Skeletal muscle satellite cell (primary cell): ENCODE results near the gene PRRT3.
"Not testable (repeated sequence)": the region's sequence is repeated elsewhere in the genome, so short reads cannot be mapped to it uniquely, and the experiment has no call there.

Experiments used
- H3K27me3 ChIP-seq: 2 replicates; pipeline ENCODE4 v1.7.0; 2013; ENCODE audit warnings: low read length; ENCODE audit not compliant: control insufficient read depth, insufficient read depth
- H3K36me3 ChIP-seq: 2 replicates; pipeline ENCODE4 v1.7.0; 2013; ENCODE audit warnings: mild to moderate bottlenecking, control low read depth, low read length; ENCODE audit not compliant: insufficient read depth
- H3K4me1 ChIP-seq: 2 replicates; pipeline ENCODE4 v1.7.0; 2013; ENCODE audit warnings: low read length; ENCODE audit not compliant: control insufficient read depth, insufficient read depth
- H3K4me2 ChIP-seq: 2 replicates; pipeline ENCODE4 v1.7.0; 2013; ENCODE audit warnings: mild to moderate bottlenecking, low read length
- H3K4me3 ChIP-seq: 2 replicates; pipeline ENCODE4 v1.7.0; 2013; ENCODE audit warnings: low read length
- H3K9ac ChIP-seq: 2 replicates; pipeline ENCODE4 v1.7.0; 2013; ENCODE audit warnings: mild to moderate bottlenecking, low read depth, low read length, moderate library complexity
- H3K9me3 ChIP-seq: replicated peaks from 2 replicates; pipeline ENCODE4 v1.7.0; 2013; ENCODE audit warnings: mild to moderate bottlenecking, control low read depth, low read length

PRRT3 gene

GRCh38 chr3:9946112-9947024 is 5.8 kb downstream of the PRRT3 start:
- no peaks in the 10 kb centered on the region for H3K27me3 ChIP-seq
- H3K36me3 ChIP-seq, result no peaks in the 10 kb centered on the region
- peaks cover 12% of the 10 kb centered on the region for H3K4me1 ChIP-seq
- H3K9ac ChIP-seq, result peak overlapping the region; percentile 81
- no peaks in the 10 kb centered on the region for H3K9me3 ChIP-seq
- peak overlapping the region; percentile 92 for H3K4me2 ChIP-seq
- H3K4me3 ChIP-seq, result peak overlapping the region; percentile 86

- H3K4me3 ChIP-seq, result peak overlapping the region; percentile 86
- H3K4me2 ChIP-seq, result no peak overlapping the region
- H3K36me3 ChIP-seq, result no peaks in the 10 kb centered on the region
- H3K9me3 ChIP-seq, result no peaks in the 10 kb centered on the region
- H3K4me1 ChIP-seq, result peaks cover 11% of the 10 kb centered on the region
- no peak overlapping the region for H3K9ac ChIP-seq
- H3K27me3 ChIP-seq, result no peaks in the 10 kb centered on the region
Observed at GRCh38 chr3:9945358-9945757, 6.8 kb downstream of the PRRT3 start.

GRCh38 chr3:9944271-9944670 is 7.9 kb downstream of the PRRT3 start:
- Histone ChIP-seq H3K4me1 (peaks cover 11% of the 10 kb centered on the region), H3K9ac (no peak overlapping the region), H3K9me3 (no peaks in the 10 kb centered on the region), H3K36me3 (no peaks in the 10 kb centered on the region), H3K4me3 (no peak overlapping the region), H3K4me2 (no peak overlapping the region), H3K27me3 (no peaks in the 10 kb centered on the region)

- peaks cover 11% of the 10 kb centered on the region for H3K4me1 ChIP-seq
- no peak overlapping the region for H3K4me3 ChIP-seq
- H3K36me3 ChIP-seq, result no peaks in the 10 kb centered on the region
- no peak overlapping the region for H3K9ac ChIP-seq
- H3K9me3 ChIP-seq, result no peaks in the 10 kb centered on the region
- no peaks in the 10 kb centered on the region for H3K27me3 ChIP-seq
- no peak overlapping the region for H3K4me2 ChIP-seq
Observed at GRCh38 chr3:9942934-9943690, 9.1 kb downstream of the PRRT3 start.

- H3K9ac ChIP-seq, result no peak overlapping the region
- no peak overlapping the region for H3K4me2 ChIP-seq
- no peaks in the 10 kb centered on the region for H3K27me3 ChIP-seq
- no peaks in the 10 kb centered on the region for H3K36me3 ChIP-seq
- peaks cover 5% of the 10 kb centered on the region for H3K4me1 ChIP-seq
- no peaks in the 10 kb centered on the region for H3K9me3 ChIP-seq
- H3K4me3 ChIP-seq, result no peak overlapping the region
Observed at GRCh38 chr3:9942164-9942563, 10.0 kb downstream of the PRRT3 start.

GRCh38 chr3:9940746-9941145 is 11.5 kb downstream of the PRRT3 start:
- no peaks in the 10 kb centered on the region for H3K9me3 ChIP-seq
- H3K4me2 ChIP-seq, result no peak overlapping the region
- peaks cover 3% of the 10 kb centered on the region for H3K36me3 ChIP-seq
- H3K9ac ChIP-seq, result no peak overlapping the region
- H3K4me1 ChIP-seq, result no peaks in the 10 kb centered on the region
- H3K4me3 ChIP-seq, result no peak overlapping the region
- no peaks in the 10 kb centered on the region for H3K27me3 ChIP-seq

GRCh38 chr3:9939906-9940305 is 12.3 kb downstream of the PRRT3 start:
- not testable (repeated sequence) for H3K27me3 ChIP-seq, H3K36me3 ChIP-seq, H3K9me3 ChIP-seq, H3K9ac ChIP-seq, H3K4me2 ChIP-seq, H3K4me3 ChIP-seq, H3K4me1 ChIP-seq

- no peak overlapping the region for H3K4me2 ChIP-seq
- peaks cover 3% of the 10 kb centered on the region for H3K36me3 ChIP-seq
- no peak overlapping the region for H3K9ac ChIP-seq
- peaks cover 13% of the 10 kb centered on the region for H3K4me1 ChIP-seq
- H3K27me3 ChIP-seq, result no peaks in the 10 kb centered on the region
- no peak overlapping the region for H3K4me3 ChIP-seq
- no peaks in the 10 kb centered on the region for H3K9me3 ChIP-seq
Observed at GRCh38 chr3:9938966-9939365, 13.2 kb downstream of the PRRT3 start.

GRCh38 chr3:9937486-9938238 is 14.5 kb downstream of the PRRT3 start:
- Histone ChIP-seq H3K4me3 (no peak overlapping the region), H3K27me3 (no peaks in the 10 kb centered on the region), H3K36me3 (peaks cover 3% of the 10 kb centered on the region), H3K4me2 (no peak overlapping the region), H3K9ac (no peak overlapping the region), H3K4me1 (peaks cover 20% of the 10 kb centered on the region), H3K9me3 (no peaks in the 10 kb centered on the region)

- no peaks in the 10 kb centered on the region for H3K27me3 ChIP-seq
- H3K4me1 ChIP-seq, result peaks cover 24% of the 10 kb centered on the region
- H3K9me3 ChIP-seq, result no peaks in the 10 kb centered on the region
- H3K36me3 ChIP-seq, result peaks cover 3% of the 10 kb centered on the region
- no peak overlapping the region for H3K9ac ChIP-seq
- no peak overlapping the region for H3K4me3 ChIP-seq
- H3K4me2 ChIP-seq, result no peak overlapping the region
Observed at GRCh38 chr3:9935966-9936510, 16.2 kb downstream of the PRRT3 start.

GRCh38 chr3:9934993-9935392 is 17.2 kb downstream of the PRRT3 start:
- peak overlapping the region; percentile 92 for H3K4me2 ChIP-seq
- peaks cover 24% of the 10 kb centered on the region for H3K4me1 ChIP-seq
- peak overlapping the region; percentile 90 for H3K4me3 ChIP-seq
- peak overlapping the region; percentile 88 for H3K9ac ChIP-seq
- H3K9me3 ChIP-seq, result no peaks in the 10 kb centered on the region
- H3K27me3 ChIP-seq, result no peaks in the 10 kb centered on the region
- H3K36me3 ChIP-seq, result peaks cover 12% of the 10 kb centered on the region
